ENCODE data around the gene VAMP1. TPM values are rescaled to one million over a fixed set of nuclear protein-coding genes. Genes with fewer than 3 reads are reported as not detected.

The VAMP1 gene
- total RNA-seq, 1 donor from 2014 or later: 6.3 TPM

- Histone ChIP-seq H3K4me1 (peaks cover 5% of the 10 kb centered on the region), H3K36me3 (no peaks in the 10 kb centered on the region), H3K27me3 (no peaks in the 10 kb centered on the region), H3K9me3 (no peaks in the 10 kb centered on the region), H3K27ac (no peak overlapping the region), H3K4me3 (no peak overlapping the region)
- TF ChIP-seq CTCF (IDR thresholded peaks at IDR 0.05): no peak
- DNase-seq: no peak
- ATAC-seq: no peak
- intact Hi-C loops (cut with DNase I): no loop called here
These were observed 51.7 kb downstream of the VAMP1 start for GRCh38 chr12:6418796-6419195.

GRCh38 chr12:6416596-6416995 lies 53.9 kb downstream of the VAMP1 start:
- peak; percentile 94 for ATAC-seq

More at GRCh38 chr12:6416596-6416995, 53.9 kb downstream of the VAMP1 start:
- DNase-seq: no peak
- Histone ChIP-seq H3K27me3 (no peaks in the 10 kb centered on the region), H3K36me3 (no peaks in the 10 kb centered on the region), H3K27ac (no peak overlapping the region), H3K4me3 (no peak overlapping the region), H3K9me3 (no peaks in the 10 kb centered on the region), H3K4me1 (no peaks in the 10 kb centered on the region)
- no peak for TF ChIP-seq CTCF (IDR thresholded peaks at IDR 0.05)
- intact Hi-C loops (cut with DNase I): no loop called here

Other genes with a start within 250 kb of the VAMP1 start
- gene PLEKHG6, start 160.0 kb downstream of the VAMP1 start, total RNA-seq: 5.1 TPM
- 185 TPM for gene TNFRSF1A, start 128.6 kb downstream of the VAMP1 start, total RNA-seq
- 199 TPM for gene SCNN1A, start 95.1 kb downstream of the VAMP1 start, total RNA-seq
- 156 TPM for gene LTBR, start 86.5 kb downstream of the VAMP1 start, total RNA-seq
- gene CD27, start 25.7 kb downstream of the VAMP1 start, total RNA-seq: 1.5 TPM
- 28.4 TPM for gene TAPBPL, start 18.6 kb downstream of the VAMP1 start, total RNA-seq
- 114 TPM for gene MRPL51, start 22.6 kb upstream of the VAMP1 start, total RNA-seq
- gene NCAPD2, start 23.4 kb upstream of the VAMP1 start, total RNA-seq: 26.7 TPM
- 736 TPM for gene GAPDH, start 63.8 kb upstream of the VAMP1 start, total RNA-seq
- gene IFFO1, start 85.4 kb upstream of the VAMP1 start, total RNA-seq: 23.5 TPM
- 32.2 TPM for gene NOP2, start 97.6 kb upstream of the VAMP1 start, total RNA-seq
- gene CHD4, start 136.7 kb upstream of the VAMP1 start, total RNA-seq: 160 TPM
- gene LPAR5, start 165.3 kb upstream of the VAMP1 start, total RNA-seq: 2.5 TPM
- 3.8 TPM for gene ACRBP, start 176.8 kb upstream of the VAMP1 start, total RNA-seq
- 38.0 TPM for gene ING4, start 192.4 kb upstream of the VAMP1 start, total RNA-seq
- 53.6 TPM for gene ZNF384, start 218.7 kb upstream of the VAMP1 start, total RNA-seq
- 0.20 TPM for gene PIANP, start 230.1 kb upstream of the VAMP1 start, total RNA-seq

Measured in upper lobe of right lung (tissue), 1 donor.